SK-N-SH treated with all-trans-retinoic acid at 6 μM for 48 hours (cell line): ENCODE measurements around the gene ARMC6.

Experiments
- ATAC-seq: fragments of 200-7000 bp; cut with Tn5 transposase; 3 replicates; pipeline ENCODE4 v1.9.1; 2020; ENCODE audit warnings: mild to moderate bottlenecking, moderate library complexity
- ARNTL ChIP-seq: fragments of 450-650 bp; formaldehyde crosslinking; IDR thresholded peaks from 2 replicates; pipeline ENCODE4 v1.5.0; 2020; ENCODE audit warnings: low read depth, mild to moderate bottlenecking, moderate library complexity, borderline replicate concordance
- BACH2 ChIP-seq: fragments of 250-450 bp; sonication (Bioruptor Pico); IDR thresholded peaks from 2 replicates; pipeline ENCODE4 v1.9.0; 2021; ENCODE audit warnings: mild to moderate bottlenecking, borderline replicate concordance
- CSDC2 ChIP-seq: fragments of 250-450 bp; sonication (Bioruptor Pico); IDR thresholded peaks from 2 replicates; pipeline ENCODE4 v1.5.0; 2020; ENCODE audit warnings: mild to moderate bottlenecking, moderate library complexity
- ESRRG ChIP-seq: fragments of 250-450 bp; sonication (Bioruptor Pico); IDR thresholded peaks from 2 replicates; pipeline ENCODE4 v1.6.1; 2021; ENCODE audit warnings: mild to moderate bottlenecking
- GLIS3 ChIP-seq: fragments of 250-450 bp; sonication (Bioruptor Pico); IDR thresholded peaks from 2 replicates; pipeline ENCODE4 v1.5.0; 2020; ENCODE audit warnings: mild to moderate bottlenecking, moderate library complexity
- ISL1 ChIP-seq: fragments of 250-450 bp; sonication (Bioruptor Pico); IDR thresholded peaks from 2 replicates; pipeline ENCODE4 v2.1.2; 2022; ENCODE audit warnings: mild to moderate bottlenecking, moderate library complexity
- OSR1 ChIP-seq: fragments of 250-450 bp; sonication (Bioruptor Pico); IDR thresholded peaks from 2 replicates; pipeline ENCODE4 v1.8.0; 2022; ENCODE audit warnings: moderate library complexity, mild to moderate bottlenecking, inconsistent platforms
- PPARA ChIP-seq: fragments of 250-450 bp; sonication (Bioruptor Pico); IDR thresholded peaks from 2 replicates; pipeline ENCODE4 v1.5.0; 2020; ENCODE audit warnings: mild to moderate bottlenecking, borderline replicate concordance
- RARB ChIP-seq: fragments of 250-450 bp; sonication (Bioruptor Pico); IDR thresholded peaks from 2 replicates; pipeline ENCODE4 v1.8.0; 2021; ENCODE audit warnings: mild to moderate bottlenecking, moderate library complexity
- SNAI2 ChIP-seq: fragments of 250-450 bp; sonication (Bioruptor Pico); IDR thresholded peaks from 2 replicates; pipeline ENCODE4 v1.5.0; 2020; ENCODE audit warnings: mild to moderate bottlenecking, moderate library complexity
- TCF4 ChIP-seq: fragments of 250-450 bp; sonication (Bioruptor Pico); IDR thresholded peaks from 2 replicates; pipeline ENCODE4 v1.8.0; 2021; ENCODE audit warnings: mild to moderate bottlenecking, moderate library complexity, borderline replicate concordance
- ZC3H10 ChIP-seq: fragments of 250-450 bp; sonication (Bioruptor Pico); IDR thresholded peaks from 2 replicates; pipeline ENCODE4 v1.5.1; 2021; ENCODE audit warnings: mild to moderate bottlenecking, moderate library complexity
- ZFP3 ChIP-seq: fragments of 250-450 bp; sonication (Bioruptor Pico); IDR thresholded peaks from 2 replicates; pipeline ENCODE4 v1.5.0; 2020; ENCODE audit warnings: mild to moderate bottlenecking, moderate library complexity
- ZFP30 ChIP-seq: fragments of 450-650 bp; formaldehyde crosslinking; IDR thresholded peaks from 2 replicates; pipeline ENCODE4 v1.5.0; 2022; ENCODE audit warnings: mild to moderate bottlenecking, moderate library complexity
- ZNF565 ChIP-seq: fragments of 450-650 bp; formaldehyde crosslinking; conservative IDR thresholded peaks from 2 replicates; pipeline ENCODE4 v1.5.0; 2020; ENCODE audit warnings: low read depth, mild to moderate bottlenecking, moderate library complexity
- ZNF70 ChIP-seq: fragments of 450-650 bp; formaldehyde crosslinking; IDR thresholded peaks from 2 replicates; pipeline ENCODE4 v1.5.0; 2020; ENCODE audit warnings: mild to moderate bottlenecking, moderate library complexity
- ZNF8 ChIP-seq: fragments of 450-650 bp; formaldehyde crosslinking; IDR thresholded peaks from 2 replicates; pipeline ENCODE4 v1.5.0; 2020; ENCODE audit warnings: mild to moderate bottlenecking, moderate library complexity
- TF ChIP-seq, protein P1 (sequence below): fragments of 250-450 bp; sonication (Bioruptor Pico); IDR thresholded peaks from 2 replicates; pipeline ENCODE4 v1.8.0; 2021; ENCODE audit warnings: low read depth, mild to moderate bottlenecking, moderate library complexity, borderline replicate concordance
- TF ChIP-seq, protein P2 (sequence below): fragments of 250-450 bp; sonication (Bioruptor Pico); IDR thresholded peaks from 2 replicates; pipeline ENCODE4 v1.5.1; 2021; ENCODE audit warnings: mild to moderate bottlenecking, moderate library complexity
- TF ChIP-seq, protein P3 (sequence below): fragments of 250-450 bp; sonication (Bioruptor Pico); IDR thresholded peaks from 2 replicates; pipeline ENCODE4 v1.8.0; 2020; ENCODE audit warnings: mild to moderate bottlenecking, moderate library complexity, borderline replicate concordance
- TF ChIP-seq, protein P4 (sequence below): fragments of 250-450 bp; sonication (Bioruptor Pico); IDR thresholded peaks from 2 replicates; pipeline ENCODE4 v1.5.0; 2020; ENCODE audit warnings: mild to moderate bottlenecking, moderate library complexity
- TF ChIP-seq, protein P5 (sequence below): fragments of 250-450 bp; sonication (Bioruptor Pico); IDR thresholded peaks from 2 replicates; pipeline ENCODE4 v1.5.1; 2020; ENCODE audit warnings: low read depth, mild to moderate bottlenecking, moderate library complexity

ARMC6 gene

DNA sequence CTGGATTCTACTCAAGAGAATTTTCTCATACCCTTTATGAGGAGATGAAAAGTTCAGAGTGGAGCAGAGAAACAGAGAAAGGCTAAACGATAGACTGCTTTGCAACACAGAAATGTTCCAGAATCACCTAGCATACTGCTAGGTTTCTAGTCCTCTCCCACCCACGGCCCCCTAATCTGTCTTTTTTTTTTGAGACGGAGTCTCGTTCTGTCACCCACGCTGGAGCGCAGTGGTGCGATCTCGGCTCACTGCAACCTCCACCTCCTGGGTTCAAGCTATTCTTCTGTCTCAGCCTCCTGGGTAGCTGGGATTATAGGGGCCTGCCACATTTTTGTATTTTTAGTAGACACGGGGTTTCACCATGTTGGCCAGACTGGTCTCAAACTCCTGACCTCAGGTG is 4.9 kb upstream of the ARMC6 start:
- TF ChIP-seq ZNF8: no peak
- no peak for TF ChIP-seq ARNTL (CRISPR knock-in tag)
- no peak for ATAC-seq

DNA sequence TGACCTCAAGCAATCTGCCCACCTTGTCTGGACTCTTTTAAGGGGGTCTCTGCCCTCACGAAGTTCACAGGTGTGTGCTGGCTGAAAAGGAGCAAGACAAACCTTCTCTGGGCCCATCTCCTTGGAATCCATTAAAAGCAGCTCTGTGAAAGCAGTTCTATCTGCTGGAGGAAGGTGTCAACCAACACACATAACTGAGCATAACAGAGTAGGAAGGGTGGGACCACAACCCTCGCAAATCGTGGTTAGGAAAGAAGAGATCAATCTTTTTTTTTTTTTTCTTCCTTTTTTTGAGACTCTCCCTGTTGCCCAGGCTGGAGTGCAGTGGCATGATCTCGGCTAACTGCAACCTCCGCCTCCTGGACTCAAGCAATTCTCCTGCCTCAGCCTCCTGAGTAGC is 1.5 kb upstream of the ARMC6 start:
- TF ChIP-seq CSDC2 (CRISPR knock-in tag): no peak
- TF ChIP-seq ZFP3 (CRISPR knock-in tag): no peak
- TF ChIP-seq ZNF565 (CRISPR knock-in tag): no peak
- no peak for TF ChIP-seq PPARA (CRISPR knock-in tag)
- TF ChIP-seq, protein P1, sequence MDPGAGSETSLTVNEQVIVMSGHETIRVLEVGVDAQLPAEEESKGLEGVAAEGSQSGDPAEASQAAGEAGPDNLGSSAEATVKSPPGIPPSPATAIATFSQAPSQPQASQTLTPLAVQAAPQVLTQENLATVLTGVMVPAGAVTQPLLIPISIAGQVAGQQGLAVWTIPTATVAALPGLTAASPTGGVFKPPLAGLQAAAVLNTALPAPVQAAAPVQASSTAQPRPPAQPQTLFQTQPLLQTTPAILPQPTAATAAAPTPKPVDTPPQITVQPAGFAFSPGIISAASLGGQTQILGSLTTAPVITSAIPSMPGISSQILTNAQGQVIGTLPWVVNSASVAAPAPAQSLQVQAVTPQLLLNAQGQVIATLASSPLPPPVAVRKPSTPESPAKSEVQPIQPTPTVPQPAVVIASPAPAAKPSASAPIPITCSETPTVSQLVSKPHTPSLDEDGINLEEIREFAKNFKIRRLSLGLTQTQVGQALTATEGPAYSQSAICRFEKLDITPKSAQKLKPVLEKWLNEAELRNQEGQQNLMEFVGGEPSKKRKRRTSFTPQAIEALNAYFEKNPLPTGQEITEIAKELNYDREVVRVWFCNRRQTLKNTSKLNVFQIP (CRISPR knock-in tag): no peak
- TF ChIP-seq ISL1: no peak
- no peak for TF ChIP-seq BACH2 (CRISPR knock-in tag)
- TF ChIP-seq, protein P2, sequence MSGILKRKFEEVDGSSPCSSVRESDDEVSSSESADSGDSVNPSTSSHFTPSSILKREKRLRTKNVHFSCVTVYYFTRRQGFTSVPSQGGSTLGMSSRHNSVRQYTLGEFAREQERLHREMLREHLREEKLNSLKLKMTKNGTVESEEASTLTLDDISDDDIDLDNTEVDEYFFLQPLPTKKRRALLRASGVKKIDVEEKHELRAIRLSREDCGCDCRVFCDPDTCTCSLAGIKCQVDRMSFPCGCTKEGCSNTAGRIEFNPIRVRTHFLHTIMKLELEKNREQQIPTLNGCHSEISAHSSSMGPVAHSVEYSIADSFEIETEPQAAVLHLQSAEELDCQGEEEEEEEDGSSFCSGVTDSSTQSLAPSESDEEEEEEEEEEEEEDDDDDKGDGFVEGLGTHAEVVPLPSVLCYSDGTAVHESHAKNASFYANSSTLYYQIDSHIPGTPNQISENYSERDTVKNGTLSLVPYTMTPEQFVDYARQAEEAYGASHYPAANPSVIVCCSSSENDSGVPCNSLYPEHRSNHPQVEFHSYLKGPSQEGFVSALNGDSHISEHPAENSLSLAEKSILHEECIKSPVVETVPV (CRISPR knock-in tag): no peak
- TF ChIP-seq, protein P3, sequence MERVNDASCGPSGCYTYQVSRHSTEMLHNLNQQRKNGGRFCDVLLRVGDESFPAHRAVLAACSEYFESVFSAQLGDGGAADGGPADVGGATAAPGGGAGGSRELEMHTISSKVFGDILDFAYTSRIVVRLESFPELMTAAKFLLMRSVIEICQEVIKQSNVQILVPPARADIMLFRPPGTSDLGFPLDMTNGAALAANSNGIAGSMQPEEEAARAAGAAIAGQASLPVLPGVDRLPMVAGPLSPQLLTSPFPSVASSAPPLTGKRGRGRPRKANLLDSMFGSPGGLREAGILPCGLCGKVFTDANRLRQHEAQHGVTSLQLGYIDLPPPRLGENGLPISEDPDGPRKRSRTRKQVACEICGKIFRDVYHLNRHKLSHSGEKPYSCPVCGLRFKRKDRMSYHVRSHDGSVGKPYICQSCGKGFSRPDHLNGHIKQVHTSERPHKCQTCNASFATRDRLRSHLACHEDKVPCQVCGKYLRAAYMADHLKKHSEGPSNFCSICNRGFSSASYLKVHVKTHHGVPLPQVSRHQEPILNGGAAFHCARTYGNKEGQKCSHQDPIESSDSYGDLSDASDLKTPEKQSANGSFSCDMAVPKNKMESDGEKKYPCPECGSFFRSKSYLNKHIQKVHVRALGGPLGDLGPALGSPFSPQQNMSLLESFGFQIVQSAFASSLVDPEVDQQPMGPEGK (CRISPR knock-in tag): no peak
- TF ChIP-seq SNAI2 (CRISPR knock-in tag): no peak
- TF ChIP-seq TCF4 (CRISPR knock-in tag): no peak
- TF ChIP-seq ZC3H10 (CRISPR knock-in tag): no peak
- TF ChIP-seq RARB: no peak
- TF ChIP-seq ESRRG: no peak
- no peak for ATAC-seq

DNA sequence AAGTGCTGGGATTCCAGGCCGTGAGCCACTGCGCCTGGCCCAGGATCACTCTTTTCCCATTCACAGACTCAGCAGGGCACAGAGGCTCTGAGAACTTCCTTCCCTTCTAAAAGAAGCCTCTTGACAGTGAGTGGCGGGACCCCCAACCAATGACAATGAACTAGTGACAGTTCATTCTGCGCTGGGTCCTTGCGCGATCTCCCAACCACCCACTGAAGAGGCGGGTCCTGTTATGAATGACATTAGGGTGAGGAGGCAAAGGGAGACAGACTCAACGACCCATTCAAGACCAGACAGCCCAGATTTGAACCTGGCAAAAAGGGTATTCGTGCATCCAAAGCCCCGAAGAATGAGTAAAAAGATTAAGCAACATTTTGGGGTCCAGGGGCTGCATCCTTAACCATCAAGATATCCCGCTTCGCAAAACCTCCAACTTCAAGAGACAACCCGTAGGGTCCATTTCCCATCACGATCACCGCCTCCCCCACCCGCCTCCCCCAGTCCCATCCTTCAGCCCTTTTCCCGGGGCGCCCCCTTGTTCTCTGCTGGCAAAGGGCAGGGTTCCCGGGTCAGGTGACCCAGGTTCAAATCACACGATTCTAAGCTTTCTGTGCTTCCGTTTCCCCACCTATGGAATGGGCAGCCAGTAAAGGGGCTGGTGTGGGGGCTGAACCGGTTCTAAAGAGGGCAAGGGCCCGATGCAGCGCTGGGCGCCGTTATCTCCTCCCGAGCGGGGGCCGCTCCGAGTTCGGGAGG is 805 bp upstream of the ARMC6 start:
- TF ChIP-seq SNAI2 (CRISPR knock-in tag) (no peak), GLIS3 (CRISPR knock-in tag) (no peak), TCF4 (CRISPR knock-in tag) (no peak), ZNF70 (no peak), ZFP30 (no peak), BACH2 (CRISPR knock-in tag) (no peak), OSR1 (CRISPR knock-in tag) (no peak), RARB (no peak)
- TF ChIP-seq, protein P4, sequence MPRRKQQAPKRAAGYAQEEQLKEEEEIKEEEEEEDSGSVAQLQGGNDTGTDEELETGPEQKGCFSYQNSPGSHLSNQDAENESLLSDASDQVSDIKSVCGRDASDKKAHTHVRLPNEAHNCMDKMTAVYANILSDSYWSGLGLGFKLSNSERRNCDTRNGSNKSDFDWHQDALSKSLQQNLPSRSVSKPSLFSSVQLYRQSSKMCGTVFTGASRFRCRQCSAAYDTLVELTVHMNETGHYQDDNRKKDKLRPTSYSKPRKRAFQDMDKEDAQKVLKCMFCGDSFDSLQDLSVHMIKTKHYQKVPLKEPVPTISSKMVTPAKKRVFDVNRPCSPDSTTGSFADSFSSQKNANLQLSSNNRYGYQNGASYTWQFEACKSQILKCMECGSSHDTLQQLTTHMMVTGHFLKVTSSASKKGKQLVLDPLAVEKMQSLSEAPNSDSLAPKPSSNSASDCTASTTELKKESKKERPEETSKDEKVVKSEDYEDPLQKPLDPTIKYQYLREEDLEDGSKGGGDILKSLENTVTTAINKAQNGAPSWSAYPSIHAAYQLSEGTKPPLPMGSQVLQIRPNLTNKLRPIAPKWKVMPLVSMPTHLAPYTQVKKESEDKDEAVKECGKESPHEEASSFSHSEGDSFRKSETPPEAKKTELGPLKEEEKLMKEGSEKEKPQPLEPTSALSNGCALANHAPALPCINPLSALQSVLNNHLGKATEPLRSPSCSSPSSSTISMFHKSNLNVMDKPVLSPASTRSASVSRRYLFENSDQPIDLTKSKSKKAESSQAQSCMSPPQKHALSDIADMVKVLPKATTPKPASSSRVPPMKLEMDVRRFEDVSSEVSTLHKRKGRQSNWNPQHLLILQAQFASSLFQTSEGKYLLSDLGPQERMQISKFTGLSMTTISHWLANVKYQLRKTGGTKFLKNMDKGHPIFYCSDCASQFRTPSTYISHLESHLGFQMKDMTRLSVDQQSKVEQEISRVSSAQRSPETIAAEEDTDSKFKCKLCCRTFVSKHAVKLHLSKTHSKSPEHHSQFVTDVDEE (CRISPR knock-in tag): no peak
- peak; percentile 80 for ATAC-seq

DNA sequence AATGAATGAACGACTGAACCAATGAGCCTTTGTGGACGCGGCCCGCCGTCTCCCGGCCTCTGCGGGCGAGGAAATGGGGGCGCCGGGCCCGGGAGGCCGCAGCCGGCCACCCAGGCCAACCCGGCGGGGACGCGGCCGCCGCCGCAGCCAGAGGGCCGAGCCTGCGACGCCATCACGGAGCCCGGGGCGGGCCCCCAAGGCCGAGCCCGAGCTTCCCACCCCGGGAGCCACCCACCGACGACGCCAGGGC is 302 bp upstream of the ARMC6 start:
- ATAC-seq: peak; percentile 21
- TF ChIP-seq ZC3H10 (CRISPR knock-in tag) (no peak), OSR1 (CRISPR knock-in tag) (no peak), GLIS3 (CRISPR knock-in tag) (no peak), ZFP3 (CRISPR knock-in tag) (no peak), ISL1 (no peak), BACH2 (CRISPR knock-in tag) (no peak), TCF4 (CRISPR knock-in tag) (no peak)
- TF ChIP-seq, protein P3 (CRISPR knock-in tag): no peak
- TF ChIP-seq, protein P5, sequence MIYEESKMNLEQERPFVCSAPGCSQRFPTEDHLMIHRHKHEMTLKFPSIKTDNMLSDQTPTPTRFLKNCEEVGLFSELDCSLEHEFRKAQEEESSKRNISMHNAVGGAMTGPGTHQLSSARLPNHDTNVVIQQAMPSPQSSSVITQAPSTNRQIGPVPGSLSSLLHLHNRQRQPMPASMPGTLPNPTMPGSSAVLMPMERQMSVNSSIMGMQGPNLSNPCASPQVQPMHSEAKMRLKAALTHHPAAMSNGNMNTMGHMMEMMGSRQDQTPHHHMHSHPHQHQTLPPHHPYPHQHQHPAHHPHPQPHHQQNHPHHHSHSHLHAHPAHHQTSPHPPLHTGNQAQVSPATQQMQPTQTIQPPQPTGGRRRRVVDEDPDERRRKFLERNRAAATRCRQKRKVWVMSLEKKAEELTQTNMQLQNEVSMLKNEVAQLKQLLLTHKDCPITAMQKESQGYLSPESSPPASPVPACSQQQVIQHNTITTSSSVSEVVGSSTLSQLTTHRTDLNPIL (CRISPR knock-in tag): no peak
- TF ChIP-seq, protein P4 (CRISPR knock-in tag): no peak
